BLaER1 treated with 17β-estradiol and CSF1 and Interleukin-3, amounts not matched to agents 10 nM and 100 nM (cell line): Measurements from ENCODE around the gene ATF5.
A peak's percentile ranks its signal among the peaks of the same experiment; 100 is the strongest.

Experiments used
- H3K27ac ChIP-seq, 11 experiments: shearing (Covaris generic); formaldehyde crosslinking; 2 replicates each; pipeline ENCODE4 v1.8.1; 2022
- H3K27me3 ChIP-seq, 11 experiments: shearing (Covaris generic); formaldehyde crosslinking; 2 replicates each; pipeline ENCODE4 v1.8.1; 2022
- H3K36me3 ChIP-seq, 11 experiments: shearing (Covaris generic); formaldehyde crosslinking; 2 replicates each; pipeline ENCODE4 v1.8.1; 2022
- H3K4me1 ChIP-seq, 10 experiments: shearing (Covaris generic); formaldehyde crosslinking; 2 replicates each; pipeline ENCODE4 v1.8.1; 2022
- H3K4me2 ChIP-seq, 11 experiments: shearing (Covaris generic); formaldehyde crosslinking; 2 replicates each; pipeline ENCODE4 v1.8.1; 2022
- H3K4me3 ChIP-seq, 10 experiments: shearing (Covaris generic); formaldehyde crosslinking; 2 replicates each; pipeline ENCODE4 v1.8.1; 2022
- H3K9ac ChIP-seq, 11 experiments: shearing (Covaris generic); formaldehyde crosslinking; 2 replicates each; pipeline ENCODE4 v1.8.1; 2022
- H3K9me3 ChIP-seq, 11 experiments: shearing (Covaris generic); formaldehyde crosslinking; replicated peaks in 1 of 11; 2 replicates each; pipeline ENCODE4 v1.8.1; 2022
- H4K20me1 ChIP-seq, 11 experiments: shearing (Covaris generic); formaldehyde crosslinking; 2 replicates each; pipeline ENCODE4 v1.8.1; 2022
- Cebpa-rat ChIP-seq, 11 experiments: shearing (Covaris generic); IDR thresholded peaks; 2 replicates each; pipeline ENCODE4 v1.8.1; 2022

Gene ATF5

GRCh38 chr19:49896863-49897621 lies 32.0 kb upstream of the ATF5 start, which contains the start of gene IL4I1:
Gene IL4I1 (minus strand): TSS chr19:49896887. CDS start chr19:49896160, 727 bp downstream.
- peak within 1 kb of the TSS; percentile 70 to 97 (median 89) for H3K27ac ChIP-seq
- peaks cover 0 to 7% (median 0%) of the 10 kb centered on the region in 11 experiments; a peak in 7 of 22 replicates for H4K20me1 ChIP-seq
- H3K9ac ChIP-seq = peak within 1 kb of the TSS; percentile 72 to 84 (median 78)
- peak within 1 kb of the TSS; percentile 79 to 100 (median 98) for H3K4me2 ChIP-seq
- H3K4me3 ChIP-seq = peak within 1 kb of the TSS; percentile 44 to 65 (median 52); a peak in 19 of 20 replicates
- TF ChIP-seq Cebpa-rat (IDR thresholded peaks at IDR 0.05) = no peak
- no peaks in the 10 kb centered on the region for H3K9me3 ChIP-seq
- H3K36me3 ChIP-seq = peaks cover 0 to 13% (median 0%) of the 10 kb centered on the region in 11 experiments; a peak in 2 of 22 replicates
- H3K27me3 ChIP-seq = peaks cover 0 to 4% (median 0%) of the 10 kb centered on the region in 11 experiments; a peak in 1 of 22 replicates
- peaks cover 56 to 86% (median 71%) of the 10 kb centered on the region in 10 experiments for H3K4me1 ChIP-seq

GRCh38 chr19:49904136-49904535 lies 24.9 kb upstream of the ATF5 start:
- H3K9me3 ChIP-seq = no peaks in the 10 kb centered on the region
- H3K27ac ChIP-seq = peak overlapping the region in 10 of 11 experiments; percentile 38 to 57 (median 48); a peak in 17 of 22 replicates
- peaks cover 67 to 88% (median 76%) of the 10 kb centered on the region in 10 experiments for H3K4me1 ChIP-seq
- H3K36me3 ChIP-seq = peaks cover 28 to 38% (median 35%) of the 10 kb centered on the region in 11 experiments
- H3K4me3 ChIP-seq = peak overlapping the region in 5 of 10 experiments; percentile 5 to 33 (median 12); a peak in 5 of 20 replicates
- TF ChIP-seq Cebpa-rat (IDR thresholded peaks at IDR 0.05) = no peak
- H3K4me2 ChIP-seq = peak overlapping the region; percentile 47 to 90 (median 72)
- H4K20me1 ChIP-seq = peaks cover 0 to 58% (median 42%) of the 10 kb centered on the region in 11 experiments; a peak in 21 of 22 replicates
- H3K9ac ChIP-seq = peak overlapping the region in 7 of 11 experiments; percentile 7 to 51 (median 23); a peak in 5 of 22 replicates
- H3K27me3 ChIP-seq = no peaks in the 10 kb centered on the region

GRCh38 chr19:49906879-49907564 lies 22.0 kb upstream of the ATF5 start:
- Histone ChIP-seq H3K4me2 (peak overlapping the region; percentile 33 to 90 (median 50); a peak in 18 of 22 replicates), H3K9me3 (no peaks in the 10 kb centered on the region), H4K20me1 (peaks cover 0 to 87% (median 70%) of the 10 kb centered on the region in 11 experiments; a peak in 21 of 22 replicates), H3K4me3 (no peak overlapping the region), H3K27me3 (no peaks in the 10 kb centered on the region), H3K4me1 (peaks cover 73 to 92% (median 86%) of the 10 kb centered on the region in 10 experiments), H3K9ac (peak overlapping the region in 3 of 11 experiments; percentile 33 to 34 (median 33); a peak in 3 of 22 replicates), H3K36me3 (peaks cover 34 to 65% (median 59%) of the 10 kb centered on the region in 11 experiments), H3K27ac (peak overlapping the region in 2 of 11 experiments; percentile 18 to 22; a peak in 1 of 22 replicates)
- TF ChIP-seq Cebpa-rat (IDR thresholded peaks at IDR 0.05) = no peak

GRCh38 chr19:49907745-49908446 lies 21.1 kb upstream of the ATF5 start:
- Histone ChIP-seq H3K9ac (no peak overlapping the region), H3K36me3 (peaks cover 41 to 74% (median 67%) of the 10 kb centered on the region in 11 experiments), H3K27ac (no peak overlapping the region; a peak in 1 of 22 replicates), H3K27me3 (no peaks in the 10 kb centered on the region), H3K9me3 (no peaks in the 10 kb centered on the region), H4K20me1 (peaks cover 0 to 94% (median 78%) of the 10 kb centered on the region in 11 experiments; a peak in 21 of 22 replicates), H3K4me3 (no peak overlapping the region), H3K4me1 (peaks cover 76 to 100% (median 95%) of the 10 kb centered on the region in 10 experiments), H3K4me2 (peak overlapping the region; percentile 24 to 90 (median 47); a peak in 19 of 22 replicates)
- TF ChIP-seq Cebpa-rat (IDR thresholded peaks at IDR 0.05) = no peak

GRCh38 chr19:49908480-49909420 lies 20.3 kb upstream of the ATF5 start:
- Histone ChIP-seq H3K4me2 (peak overlapping the region; percentile 24 to 96 (median 47); a peak in 16 of 22 replicates), H3K4me3 (no peak overlapping the region), H3K27me3 (no peaks in the 10 kb centered on the region), H3K9me3 (no peaks in the 10 kb centered on the region), H3K9ac (no peak overlapping the region), H4K20me1 (peaks cover 0 to 95% (median 87%) of the 10 kb centered on the region in 11 experiments; a peak in 21 of 22 replicates), H3K4me1 (peaks cover 76 to 100% (median 96%) of the 10 kb centered on the region in 10 experiments), H3K36me3 (peaks cover 50 to 82% (median 76%) of the 10 kb centered on the region in 11 experiments), H3K27ac (peak overlapping the region in 1 of 11 experiments; percentile 75; a peak in 1 of 22 replicates)
- no peak for TF ChIP-seq Cebpa-rat (IDR thresholded peaks at IDR 0.05)

GRCh38 chr19:49910179-49910578 lies 18.8 kb upstream of the ATF5 start:
- H3K4me2 ChIP-seq = peak overlapping the region in 4 of 11 experiments; percentile 9 to 96 (median 73); a peak in 7 of 22 replicates
- H3K27ac ChIP-seq = peak overlapping the region in 9 of 11 experiments; percentile 3 to 87 (median 74); a peak in 13 of 22 replicates
- H3K9me3 ChIP-seq = no peaks in the 10 kb centered on the region
- no peaks in the 10 kb centered on the region for H3K27me3 ChIP-seq
- peaks cover 61 to 100% (median 85%) of the 10 kb centered on the region in 10 experiments for H3K4me1 ChIP-seq
- H3K9ac ChIP-seq = peak overlapping the region in 8 of 11 experiments; percentile 6 to 69 (median 24); a peak in 5 of 22 replicates
- peaks cover 3 to 100% (median 99%) of the 10 kb centered on the region in 11 experiments; a peak in 21 of 22 replicates for H4K20me1 ChIP-seq
- no peak for TF ChIP-seq Cebpa-rat (IDR thresholded peaks at IDR 0.05)
- peaks cover 63 to 97% (median 90%) of the 10 kb centered on the region in 11 experiments for H3K36me3 ChIP-seq
- no peak overlapping the region for H3K4me3 ChIP-seq
